H9 (cell line): ENCODE results near the gene LAMA3. TPM values are rescaled to one million over a fixed set of nuclear protein-coding genes. Genes with fewer than 3 reads are reported as not detected.

ENCODE experiments used
- DNase-seq: peaks from one replicate; pipeline ENCODE4 v3.0.0-alpha.2; 2017
- H2AFZ ChIP-seq: one replicate; pipeline ENCODE4 v1.6.1; 2013; ENCODE audit warnings: mild to moderate bottlenecking, low read length, control low read depth, moderate library complexity
- H2AK5ac ChIP-seq: 2 replicates; pipeline ENCODE4 v1.6.1; 2013; ENCODE audit warnings: low read length, control low read depth, mixed read lengths; ENCODE audit not compliant: insufficient read length
- H2BK120ac ChIP-seq: one replicate; pipeline ENCODE4 v1.6.1; 2013; ENCODE audit warnings: low read depth, mild to moderate bottlenecking, low read length, control low read depth, inconsistent platforms; ENCODE audit not compliant: poor library complexity, severe bottlenecking
- H2BK12ac ChIP-seq: 2 replicates; pipeline ENCODE4 v1.6.1; 2013; ENCODE audit warnings: low read length, control low read depth, mixed read lengths, low read depth; ENCODE audit not compliant: insufficient read length
- H2BK15ac ChIP-seq: 2 replicates; pipeline ENCODE4 v1.6.1; 2013; ENCODE audit warnings: low read depth, low read length, control low read depth
- H2BK20ac ChIP-seq: one replicate; pipeline ENCODE4 v1.6.1; 2013; ENCODE audit warnings: low read depth, mild to moderate bottlenecking, low read length, control low read depth, inconsistent platforms; ENCODE audit not compliant: poor library complexity, severe bottlenecking
- H2BK5ac ChIP-seq: 2 replicates; pipeline ENCODE4 v1.6.1; 2013; ENCODE audit warnings: low read length, control low read depth, mixed read lengths; ENCODE audit not compliant: insufficient read length
- H3K14ac ChIP-seq: 2 replicates; pipeline ENCODE4 v1.6.1; 2013; ENCODE audit warnings: low read length, control low read depth; ENCODE audit not compliant: insufficient read depth
- H3K18ac ChIP-seq: 2 replicates; pipeline ENCODE4 v1.6.1; 2013; ENCODE audit warnings: low read depth, mild to moderate bottlenecking, mixed read lengths, low read length, control low read depth; ENCODE audit not compliant: insufficient read length
- H3K23ac ChIP-seq: 2 replicates; pipeline ENCODE4 v1.6.1; 2013; ENCODE audit warnings: low read length, control low read depth, mixed read lengths, low read depth; ENCODE audit not compliant: insufficient read length
- H3K23me2 ChIP-seq: 2 replicates; pipeline ENCODE4 v1.6.1; 2013; ENCODE audit warnings: low read depth, mild to moderate bottlenecking, mixed read lengths, low read length, control low read depth; ENCODE audit not compliant: insufficient read length, poor library complexity, severe bottlenecking
- H3K27ac ChIP-seq: 2 replicates; pipeline ENCODE4 v1.5.1; 2013; ENCODE audit warnings: low read length, control low read depth, mixed read lengths, low read depth; ENCODE audit not compliant: insufficient read length
- H3K27me3 ChIP-seq: 2 replicates; pipeline ENCODE4 v1.6.1; 2013; ENCODE audit warnings: low read length, control low read depth, inconsistent platforms; ENCODE audit not compliant: insufficient read depth
- H3K4ac ChIP-seq: 2 replicates; pipeline ENCODE4 v1.6.1; 2013; ENCODE audit warnings: low read depth, mild to moderate bottlenecking, control low read depth, inconsistent platforms, low read length, moderate library complexity
- H3K4me1 ChIP-seq: 2 replicates; pipeline ENCODE4 v1.6.1; 2013; ENCODE audit warnings: low read length, control low read depth, inconsistent platforms; ENCODE audit not compliant: insufficient read depth
- H3K4me2 ChIP-seq: 2 replicates; pipeline ENCODE4 v1.6.1; 2013; ENCODE audit warnings: low read length, control low read depth, mixed read lengths; ENCODE audit not compliant: insufficient read length, insufficient read depth
- H3K56ac ChIP-seq: 2 replicates; pipeline ENCODE4 v1.6.1; 2013; ENCODE audit warnings: low read depth, mild to moderate bottlenecking, mixed read lengths, low read length, control low read depth; ENCODE audit not compliant: insufficient read length
- H3K79me1 ChIP-seq: 2 replicates; pipeline ENCODE4 v1.6.1; 2013; ENCODE audit warnings: low read depth, mild to moderate bottlenecking, moderate library complexity, low read length, control low read depth, inconsistent platforms; ENCODE audit not compliant: insufficient read depth, poor library complexity, severe bottlenecking
- H3K79me2 ChIP-seq: 2 replicates; pipeline ENCODE4 v1.6.1; 2013; ENCODE audit warnings: low read length, control low read depth, inconsistent platforms; ENCODE audit not compliant: insufficient read depth
- H3K9ac ChIP-seq: 2 replicates; pipeline ENCODE4 v1.6.1; 2013; ENCODE audit warnings: low read length, control low read depth, mixed read lengths; ENCODE audit not compliant: insufficient read length; ENCODE audit errors: extremely low read depth
- H3K9me3 ChIP-seq: one replicate; pipeline ENCODE4 v1.6.1; 2013; ENCODE audit warnings: low read depth, low read length, inconsistent platforms; ENCODE audit not compliant: control insufficient read depth
- H3T11ph ChIP-seq: one replicate; pipeline ENCODE4 v1.6.1; 2013; ENCODE audit warnings: mild to moderate bottlenecking, low read length, control low read depth, inconsistent platforms
- H4K20me1 ChIP-seq: one replicate; pipeline ENCODE4 v1.6.1; 2013; ENCODE audit not compliant: control insufficient read depth, insufficient read length, insufficient read depth
- H4K5ac ChIP-seq: 2 replicates; pipeline ENCODE4 v1.6.1; 2013; ENCODE audit warnings: low read depth, mild to moderate bottlenecking, mixed read lengths, low read length, control low read depth; ENCODE audit not compliant: insufficient read length
- H4K8ac ChIP-seq: replicated peaks from 2 replicates; pipeline ENCODE4 v1.6.1; 2013; ENCODE audit warnings: low read length, control low read depth, mixed read lengths, low read depth; ENCODE audit not compliant: insufficient read length
- H4K91ac ChIP-seq: 2 replicates; pipeline ENCODE4 v1.6.1; 2013; ENCODE audit warnings: low read depth, mild to moderate bottlenecking, moderate library complexity, mixed read lengths, low read length, control low read depth; ENCODE audit not compliant: insufficient read length
- H3K27ac Mint-ChIP-seq, 3 experiments: 2 replicates in 2 of 3; 3 replicates in 1 of 3; pipeline ENCODE4 v1.8.0; 2020 to 2021; ENCODE audit warnings: mixed read lengths in 3 of 3, mild to moderate bottlenecking in 1 of 3, moderate library complexity in 1 of 3
- H3K27me3 Mint-ChIP-seq: 2 replicates; pipeline ENCODE4 v1.8.0; 2021; ENCODE audit warnings: low read depth, mild to moderate bottlenecking, moderate library complexity, mixed read lengths
- H3K36me3 Mint-ChIP-seq, 3 experiments: 2 replicates in 2 of 3; 3 replicates in 1 of 3; pipeline ENCODE4 v1.8.0; 2020 to 2021; ENCODE audit warnings: low read depth in 3 of 3, mixed read lengths in 3 of 3; ENCODE audit not compliant: insufficient read depth in 1 of 3
- H3K4me1 Mint-ChIP-seq, 2 experiments: 2 replicates each; pipeline ENCODE4 v1.8.0; 2020; ENCODE audit warnings: mixed read lengths in 2 of 2
- H3K4me3 Mint-ChIP-seq, 2 experiments: 2 replicates in 1 of 2; 3 replicates in 1 of 2; pipeline ENCODE4 v1.8.0; 2020 to 2021; ENCODE audit warnings: mild to moderate bottlenecking in 2 of 2, mixed read lengths in 2 of 2, moderate library complexity in 1 of 2
- H3K9me3 Mint-ChIP-seq, 2 experiments: 2 replicates in 1 of 2; 3 replicates in 1 of 2; pipeline ENCODE4 v1.8.0; 2020; ENCODE audit warnings: mild to moderate bottlenecking in 2 of 2, mixed read lengths in 2 of 2, moderate library complexity in 1 of 2
- WGBS: extraction: QIAGEN DNeasy Blood & Tissue Kit; methylation state at CpG from one replicate; pipeline ENCODE4 v1.1.7; 2013; ENCODE audit warnings: missing lambda C conversion rate, low lambda C conversion rate, mixed read lengths; ENCODE audit not compliant: insufficient read length; ENCODE audit errors: extremely low coverage; 5-methylcytosine and 5-hydroxymethylcytosine counted together
- total RNA-seq: library from RNA; stranded (reverse); gene quantifications from 2 replicates; pipeline ENCODE4 v1.2.1, GENCODE V29; 2021
- TF ChIP-seq, protein P1 (sequence below): fragments of 200-600 bp; sonication (generic); conservative IDR thresholded peaks from 3 replicates; pipeline ENCODE4 v1.8.0; 2021; ENCODE audit warnings: antibody characterized with exemption, mild to moderate bottlenecking

LAMA3 gene
- total RNA-seq, 1 experiment from 2014 or later = 0.33 TPM

DNA sequence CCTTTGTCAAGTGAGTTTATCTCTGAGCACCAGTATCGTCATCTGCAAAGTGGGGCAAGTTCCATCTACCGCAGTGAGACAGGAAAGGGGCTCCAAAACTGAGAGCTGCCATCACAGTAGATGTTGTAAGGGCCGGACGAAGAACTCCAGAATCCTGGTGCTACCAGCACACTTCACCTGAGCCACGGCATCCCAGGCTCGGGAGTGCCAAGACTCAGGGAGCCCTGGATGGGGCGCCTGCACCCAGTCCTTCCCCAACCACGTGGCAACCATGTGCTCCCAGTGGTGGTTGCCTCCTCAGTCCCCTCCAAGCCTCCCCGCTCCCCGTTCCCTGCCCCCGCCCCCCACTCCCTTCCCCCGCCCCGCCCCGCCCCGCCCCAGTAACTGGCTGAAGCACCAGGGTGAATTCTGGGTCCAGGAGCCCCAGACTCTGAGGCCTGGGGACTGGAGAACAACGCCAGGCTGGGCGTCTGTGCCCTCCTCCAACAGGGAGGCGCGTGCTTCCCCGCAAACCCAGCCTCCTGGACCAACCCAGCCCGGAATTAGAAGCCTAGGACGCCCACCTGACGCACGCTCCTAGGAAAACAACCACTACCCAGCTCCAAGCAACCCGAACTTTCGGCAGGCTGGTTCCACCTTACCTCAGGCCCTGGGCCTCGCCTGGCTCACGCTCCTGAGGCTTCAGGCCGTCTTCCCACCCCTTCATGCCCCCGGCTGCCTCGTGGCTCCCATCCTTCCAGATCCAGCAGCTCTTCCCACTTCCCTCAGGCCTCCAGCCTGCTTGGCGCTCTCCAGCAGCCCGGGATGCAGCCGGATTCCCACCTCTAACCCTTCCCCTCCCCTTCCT lies 67.6 kb downstream of the LAMA3 start:
- Histone ChIP-seq H3K9me3 (no peaks in the 10 kb centered on the region), H3K14ac (peak overlapping the region; percentile 77; the same call in 1 of the 2 replicates), H4K91ac (no peak overlapping the region), H3K56ac (no peak overlapping the region), H3K9ac (no peak overlapping the region), H3K79me1 (no peaks in the 10 kb centered on the region), H3K23me2 (no peaks in the 10 kb centered on the region), H2AFZ (no peak overlapping the region), H3T11ph (no peak overlapping the region), H2BK120ac (no peak overlapping the region), H2BK12ac (no peak overlapping the region), H3K18ac (peak overlapping the region; percentile 76), H4K20me1 (no peaks in the 10 kb centered on the region), H4K8ac (no peak overlapping the region), H4K5ac (no peak overlapping the region), H2BK20ac (no peak overlapping the region), H3K27ac (no peak overlapping the region), H2BK15ac (no peak overlapping the region), H3K79me2 (no peaks in the 10 kb centered on the region; the same call in 1 of the 2 replicates), H3K23ac (no peak overlapping the region), H2BK5ac (no peak overlapping the region), H3K27me3 (no peaks in the 10 kb centered on the region), H2AK5ac (no peak overlapping the region), H3K4me2 (no peak overlapping the region), H3K4me1 (no peaks in the 10 kb centered on the region), H3K4ac (no peak overlapping the region)
- Mint-ChIP-seq H3K4me3 (no peak overlapping the region), H3K27me3 (peaks cover 7% of the 10 kb centered on the region; the same call in 1 of the 2 replicates), H3K9me3 (no peaks in the 10 kb centered on the region; a peak in 1 of 5 replicates), H3K36me3 (no peaks in the 10 kb centered on the region; a peak in 1 of 7 replicates), H3K27ac (no peak overlapping the region), H3K4me1 (peaks cover 6 to 10% of the 10 kb centered on the region in 2 experiments)
- TF ChIP-seq, protein P1, sequence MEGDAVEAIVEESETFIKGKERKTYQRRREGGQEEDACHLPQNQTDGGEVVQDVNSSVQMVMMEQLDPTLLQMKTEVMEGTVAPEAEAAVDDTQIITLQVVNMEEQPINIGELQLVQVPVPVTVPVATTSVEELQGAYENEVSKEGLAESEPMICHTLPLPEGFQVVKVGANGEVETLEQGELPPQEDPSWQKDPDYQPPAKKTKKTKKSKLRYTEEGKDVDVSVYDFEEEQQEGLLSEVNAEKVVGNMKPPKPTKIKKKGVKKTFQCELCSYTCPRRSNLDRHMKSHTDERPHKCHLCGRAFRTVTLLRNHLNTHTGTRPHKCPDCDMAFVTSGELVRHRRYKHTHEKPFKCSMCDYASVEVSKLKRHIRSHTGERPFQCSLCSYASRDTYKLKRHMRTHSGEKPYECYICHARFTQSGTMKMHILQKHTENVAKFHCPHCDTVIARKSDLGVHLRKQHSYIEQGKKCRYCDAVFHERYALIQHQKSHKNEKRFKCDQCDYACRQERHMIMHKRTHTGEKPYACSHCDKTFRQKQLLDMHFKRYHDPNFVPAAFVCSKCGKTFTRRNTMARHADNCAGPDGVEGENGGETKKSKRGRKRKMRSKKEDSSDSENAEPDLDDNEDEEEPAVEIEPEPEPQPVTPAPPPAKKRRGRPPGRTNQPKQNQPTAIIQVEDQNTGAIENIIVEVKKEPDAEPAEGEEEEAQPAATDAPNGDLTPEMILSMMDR = no peak
- WGBS = no CpG with 5 or more reads among the region's 34 CpGs
- peak; percentile 55 for DNase-seq
